ENCODE measurements around the gene MYO9A. TPM values are rescaled to one million over a fixed set of nuclear protein-coding genes. Genes with fewer than 3 reads are reported as not detected.

MYO9A gene
- total RNA-seq, 4 donors from 2014 or later = 61.2 to 99.9 (median 79.9) TPM

DNA sequence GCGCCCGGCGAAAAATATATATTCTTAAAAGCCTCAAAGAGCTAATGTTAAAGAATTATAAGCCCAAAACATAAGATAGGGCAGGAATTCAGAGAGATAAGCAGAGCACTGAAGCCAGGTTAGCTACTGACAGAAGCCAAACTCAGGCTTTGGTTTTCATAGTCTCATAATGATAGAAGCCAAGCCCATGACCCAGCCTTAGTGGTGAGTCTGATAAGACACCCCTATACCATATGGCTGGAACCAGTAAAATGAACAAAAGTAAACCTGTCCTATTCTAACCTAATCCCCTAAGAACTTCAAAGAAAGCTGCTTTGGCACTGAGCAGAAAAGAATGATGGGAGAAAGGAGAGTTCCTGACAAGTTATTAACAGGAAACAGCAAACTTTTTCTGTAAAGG is 25.9 kb downstream of the MYO9A start:
- TF ChIP-seq POLR2A (IDR thresholded peaks at IDR 0.05) (no peak), EP300 (IDR thresholded peaks at IDR 0.05) (no peak)
- TF ChIP-seq, protein P1, sequence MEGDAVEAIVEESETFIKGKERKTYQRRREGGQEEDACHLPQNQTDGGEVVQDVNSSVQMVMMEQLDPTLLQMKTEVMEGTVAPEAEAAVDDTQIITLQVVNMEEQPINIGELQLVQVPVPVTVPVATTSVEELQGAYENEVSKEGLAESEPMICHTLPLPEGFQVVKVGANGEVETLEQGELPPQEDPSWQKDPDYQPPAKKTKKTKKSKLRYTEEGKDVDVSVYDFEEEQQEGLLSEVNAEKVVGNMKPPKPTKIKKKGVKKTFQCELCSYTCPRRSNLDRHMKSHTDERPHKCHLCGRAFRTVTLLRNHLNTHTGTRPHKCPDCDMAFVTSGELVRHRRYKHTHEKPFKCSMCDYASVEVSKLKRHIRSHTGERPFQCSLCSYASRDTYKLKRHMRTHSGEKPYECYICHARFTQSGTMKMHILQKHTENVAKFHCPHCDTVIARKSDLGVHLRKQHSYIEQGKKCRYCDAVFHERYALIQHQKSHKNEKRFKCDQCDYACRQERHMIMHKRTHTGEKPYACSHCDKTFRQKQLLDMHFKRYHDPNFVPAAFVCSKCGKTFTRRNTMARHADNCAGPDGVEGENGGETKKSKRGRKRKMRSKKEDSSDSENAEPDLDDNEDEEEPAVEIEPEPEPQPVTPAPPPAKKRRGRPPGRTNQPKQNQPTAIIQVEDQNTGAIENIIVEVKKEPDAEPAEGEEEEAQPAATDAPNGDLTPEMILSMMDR (IDR thresholded peaks at IDR 0.05) = no peak
- Histone ChIP-seq H3K27ac (no peak overlapping the region), H3K9me3 (no peaks in the 10 kb centered on the region), H3K36me3 (peaks cover 0 to 12% (median 0%) of the 10 kb centered on the region in 3 donors), H3K4me1 (peaks cover 0 to 5% (median 0%) of the 10 kb centered on the region in 4 donors), H3K27me3 (no peaks in the 10 kb centered on the region), H3K4me3 (no peak overlapping the region)
- 97 to 100% methylated on average over 3 of the region's 3 CpGs for WGBS, 2 donors
- no peak for DNase-seq (ENCODE audit: low spot score in 2 of 2)

DNA sequence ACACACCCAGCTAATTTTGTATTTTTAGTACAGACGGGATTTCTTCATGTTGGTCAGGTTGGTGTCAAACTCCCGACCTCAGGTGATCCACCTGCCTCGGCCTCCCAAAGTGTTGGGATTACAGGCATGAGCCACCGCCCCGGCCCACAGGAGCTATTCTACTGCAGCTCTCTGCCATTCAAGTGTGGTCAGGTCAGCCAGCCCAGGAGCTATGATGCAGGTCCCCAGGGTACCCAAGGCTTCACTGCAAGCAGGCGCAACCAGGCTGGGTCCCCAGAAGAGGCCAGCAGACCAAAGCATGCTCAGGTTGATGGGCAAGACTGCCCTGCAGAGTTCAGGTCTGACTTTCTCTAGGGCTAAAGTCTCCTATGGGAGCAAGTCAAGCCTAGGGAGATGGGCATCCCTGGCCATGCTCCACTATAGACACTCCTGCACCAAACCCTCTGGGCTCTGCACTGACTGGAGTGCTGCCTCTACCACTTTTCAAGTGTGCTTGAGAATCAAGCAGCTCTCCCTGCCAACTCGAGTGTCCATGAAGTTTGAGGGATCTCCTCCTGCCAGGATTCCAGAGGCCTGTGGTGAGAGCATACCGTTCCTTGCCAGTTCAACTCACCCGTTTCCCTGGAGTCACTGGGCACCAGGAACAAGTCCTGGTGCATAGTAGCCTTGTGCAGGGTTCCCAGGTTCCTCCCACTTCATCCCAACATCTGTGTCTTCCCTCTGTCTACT is 30.9 kb downstream of the MYO9A start:
- no peaks in the 10 kb centered on the region for H3K27me3 ChIP-seq
- 89 to 96% methylated on average over 8 to 9 of the region's 9 CpGs for WGBS, 2 donors
- no peak for DNase-seq (ENCODE audit: low spot score in 2 of 2)
- peaks cover 0 to 14% (median 0%) of the 10 kb centered on the region in 4 donors for H3K4me1 ChIP-seq
- peaks cover 0 to 8% (median 0%) of the 10 kb centered on the region in 3 donors for H3K36me3 ChIP-seq
- TF ChIP-seq EP300 (IDR thresholded peaks at IDR 0.05) = no peak
- TF ChIP-seq, protein P1 (IDR thresholded peaks at IDR 0.05) = no peak
- no peak for TF ChIP-seq POLR2A (IDR thresholded peaks at IDR 0.05)
- H3K27ac ChIP-seq = no peak overlapping the region
- no peaks in the 10 kb centered on the region for H3K9me3 ChIP-seq
- H3K4me3 ChIP-seq = no peak overlapping the region

DNA sequence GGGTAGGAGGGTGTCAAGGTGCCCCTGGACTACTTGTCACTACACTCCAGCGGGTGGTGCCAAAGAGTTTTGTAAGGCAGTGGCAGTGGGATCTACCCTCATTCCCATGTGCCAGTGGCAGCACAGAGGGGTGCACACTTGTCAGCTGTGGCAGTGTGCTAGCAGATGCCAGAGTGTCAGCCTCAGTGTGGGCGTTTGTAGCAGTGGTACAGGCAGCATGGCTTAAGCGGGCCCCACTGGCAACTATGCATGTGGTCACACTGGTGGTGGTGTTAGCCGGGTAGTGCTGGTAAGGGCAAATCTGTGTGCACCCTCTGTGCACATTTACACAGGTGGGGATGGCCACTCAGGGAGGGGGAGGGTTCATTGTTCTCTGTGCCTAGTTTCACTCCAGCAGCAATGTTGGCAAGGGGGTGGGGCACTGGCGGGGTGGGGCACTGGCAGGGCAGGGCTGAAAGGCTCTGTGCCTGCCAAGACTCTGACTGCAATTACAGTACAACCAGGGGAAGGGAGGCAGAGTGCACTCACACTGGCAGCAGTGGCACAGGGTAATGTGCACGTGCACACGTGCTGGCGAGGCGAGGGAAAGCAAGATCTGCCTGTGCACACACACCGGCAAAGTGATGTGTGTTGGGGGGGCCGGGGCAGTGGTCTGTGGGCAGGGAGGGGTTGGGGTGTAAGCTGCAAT is 31.8 kb downstream of the MYO9A start:
- Histone ChIP-seq H3K4me1 (peaks cover 0 to 14% (median 0%) of the 10 kb centered on the region in 4 donors), H3K9me3 (no peaks in the 10 kb centered on the region), H3K36me3 (peaks cover 0 to 8% (median 0%) of the 10 kb centered on the region in 3 donors), H3K27ac (no peak overlapping the region), H3K4me3 (no peak overlapping the region), H3K27me3 (no peaks in the 10 kb centered on the region)
- TF ChIP-seq POLR2A (IDR thresholded peaks at IDR 0.05) (no peak), EP300 (IDR thresholded peaks at IDR 0.05) (no peak)
- TF ChIP-seq, protein P1 (IDR thresholded peaks at IDR 0.05) = no peak
- 82 to 87% methylated on average over 11 of the region's 11 CpGs for WGBS, 2 donors
- no peak for DNase-seq (ENCODE audit: low spot score in 2 of 2)

DNA sequence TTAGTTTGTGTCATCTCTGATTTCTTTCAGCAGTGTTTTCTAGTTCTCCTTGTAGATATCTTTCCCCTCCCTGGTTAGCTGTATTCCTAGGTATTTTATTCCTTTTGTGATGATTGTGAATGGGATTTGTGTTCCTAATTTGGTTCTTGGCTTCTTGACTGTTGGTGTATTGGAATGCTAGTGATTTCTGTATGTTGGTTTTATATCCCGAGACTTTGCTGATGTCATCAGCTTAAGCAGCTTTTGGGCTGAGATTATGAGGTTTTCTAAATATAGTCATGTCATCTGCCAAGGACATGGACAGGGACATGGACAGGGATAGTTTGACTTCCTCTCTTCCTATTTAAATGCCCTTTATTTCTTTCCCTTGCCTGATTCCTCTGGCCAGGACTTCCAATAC is 35.8 kb downstream of the MYO9A start:
- peaks cover 0 to 5% (median 0%) of the 10 kb centered on the region in 3 donors for H3K36me3 ChIP-seq
- H3K4me1 ChIP-seq = peaks cover 0 to 11% (median 0%) of the 10 kb centered on the region in 4 donors
- H3K27me3 ChIP-seq = no peaks in the 10 kb centered on the region
- no peak for DNase-seq (ENCODE audit: low spot score in 2 of 2)
- H3K4me3 ChIP-seq = no peak overlapping the region
- 58 to 71% methylated on average over 1 of the region's 1 CpG for WGBS, 2 donors
- H3K9me3 ChIP-seq = no peaks in the 10 kb centered on the region
- TF ChIP-seq EP300 (IDR thresholded peaks at IDR 0.05) (no peak), POLR2A (IDR thresholded peaks at IDR 0.05) (no peak)
- TF ChIP-seq, protein P1 (IDR thresholded peaks at IDR 0.05) = no peak
- no peak overlapping the region for H3K27ac ChIP-seq

GRCh38 chr15:72078887-72079286 is 39.1 kb downstream of the MYO9A start:
- H3K9me3 ChIP-seq = no peaks in the 10 kb centered on the region
- 86 to 90% methylated on average over 6 of the region's 6 CpGs for WGBS, 2 donors
- H3K36me3 ChIP-seq = no peaks in the 10 kb centered on the region
- TF ChIP-seq, protein P1 (IDR thresholded peaks at IDR 0.05) = no peak
- TF ChIP-seq POLR2A (IDR thresholded peaks at IDR 0.05) = no peak
- no peak for TF ChIP-seq EP300 (IDR thresholded peaks at IDR 0.05)
- no peaks in the 10 kb centered on the region for H3K27me3 ChIP-seq
- DNase-seq (ENCODE audit: low spot score in 2 of 2) = no peak
- no peak overlapping the region for H3K27ac ChIP-seq
- peaks cover 0 to 9% (median 3%) of the 10 kb centered on the region in 4 donors for H3K4me1 ChIP-seq
- no peak overlapping the region for H3K4me3 ChIP-seq
